Measurements from ENCODE around the gene PREX1.

DNA sequence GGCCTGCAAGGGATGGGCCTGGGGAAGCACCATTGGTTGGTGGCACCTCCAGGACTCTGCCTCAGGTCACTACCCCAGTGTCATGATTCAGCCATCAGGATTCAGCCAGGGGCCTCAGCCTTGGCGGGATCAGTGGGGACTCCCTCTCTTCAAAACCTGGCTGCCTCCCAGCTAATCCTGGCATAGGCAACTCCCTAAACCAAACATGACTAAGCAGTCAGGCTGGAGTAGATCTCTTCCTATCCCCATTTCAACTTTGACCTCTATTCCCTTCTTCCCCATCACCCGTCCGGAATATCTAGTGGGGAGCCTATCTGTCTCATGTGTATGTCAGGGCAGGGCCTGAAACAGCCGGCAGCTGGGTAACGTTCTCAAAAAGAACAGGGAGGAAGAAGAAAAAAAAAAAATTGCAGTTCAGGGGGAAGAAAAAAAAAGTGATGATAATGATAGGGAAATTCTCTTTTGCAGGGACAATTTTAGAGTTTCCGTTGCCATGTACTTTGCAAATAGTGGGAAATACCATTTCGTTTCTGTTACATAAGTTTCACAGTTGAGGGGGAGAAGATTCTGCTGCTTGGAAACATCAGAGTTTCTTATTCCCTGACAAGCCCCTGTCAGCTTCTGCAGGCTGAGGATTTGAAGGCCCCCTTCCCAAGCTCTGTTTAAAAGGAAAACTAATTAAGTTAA lies 4.1 kb upstream of the PREX1 start:
- TF ChIP-seq, protein P1, sequence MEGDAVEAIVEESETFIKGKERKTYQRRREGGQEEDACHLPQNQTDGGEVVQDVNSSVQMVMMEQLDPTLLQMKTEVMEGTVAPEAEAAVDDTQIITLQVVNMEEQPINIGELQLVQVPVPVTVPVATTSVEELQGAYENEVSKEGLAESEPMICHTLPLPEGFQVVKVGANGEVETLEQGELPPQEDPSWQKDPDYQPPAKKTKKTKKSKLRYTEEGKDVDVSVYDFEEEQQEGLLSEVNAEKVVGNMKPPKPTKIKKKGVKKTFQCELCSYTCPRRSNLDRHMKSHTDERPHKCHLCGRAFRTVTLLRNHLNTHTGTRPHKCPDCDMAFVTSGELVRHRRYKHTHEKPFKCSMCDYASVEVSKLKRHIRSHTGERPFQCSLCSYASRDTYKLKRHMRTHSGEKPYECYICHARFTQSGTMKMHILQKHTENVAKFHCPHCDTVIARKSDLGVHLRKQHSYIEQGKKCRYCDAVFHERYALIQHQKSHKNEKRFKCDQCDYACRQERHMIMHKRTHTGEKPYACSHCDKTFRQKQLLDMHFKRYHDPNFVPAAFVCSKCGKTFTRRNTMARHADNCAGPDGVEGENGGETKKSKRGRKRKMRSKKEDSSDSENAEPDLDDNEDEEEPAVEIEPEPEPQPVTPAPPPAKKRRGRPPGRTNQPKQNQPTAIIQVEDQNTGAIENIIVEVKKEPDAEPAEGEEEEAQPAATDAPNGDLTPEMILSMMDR (IDR thresholded peaks at IDR 0.05): no peak
- TF ChIP-seq POLR2AphosphoS5 (IDR thresholded peaks at IDR 0.05; ENCODE audit: low read depth, low read length) (no peak), SIN3A (IDR thresholded peaks at IDR 0.05; ENCODE audit: borderline replicate concordance, insufficient read depth, low read depth, low read length) (no peak)

Data from Panc1 (cell line).